GM12865 (cell line): Measurements from ENCODE around the gene RBM42.

Experiments used
- DNase-seq: peaks from one replicate; pipeline ENCODE4 v3.0.0; 2010; ENCODE audit warnings: low read depth
- H3K4me3 ChIP-seq: 2 replicates; pipeline ENCODE4 v1.5.1; 2011; ENCODE audit warnings: mild to moderate bottlenecking, low read depth, low read length, control low read depth
- TF ChIP-seq, protein P1 (sequence below): IDR thresholded peaks from 2 replicates; pipeline ENCODE4 v1.5.1; 2011; ENCODE audit warnings: low read length, control low read depth, low read depth, inconsistent platforms; ENCODE audit not compliant: insufficient read depth; ENCODE audit errors: missing control alignments

RBM42 gene

DNA sequence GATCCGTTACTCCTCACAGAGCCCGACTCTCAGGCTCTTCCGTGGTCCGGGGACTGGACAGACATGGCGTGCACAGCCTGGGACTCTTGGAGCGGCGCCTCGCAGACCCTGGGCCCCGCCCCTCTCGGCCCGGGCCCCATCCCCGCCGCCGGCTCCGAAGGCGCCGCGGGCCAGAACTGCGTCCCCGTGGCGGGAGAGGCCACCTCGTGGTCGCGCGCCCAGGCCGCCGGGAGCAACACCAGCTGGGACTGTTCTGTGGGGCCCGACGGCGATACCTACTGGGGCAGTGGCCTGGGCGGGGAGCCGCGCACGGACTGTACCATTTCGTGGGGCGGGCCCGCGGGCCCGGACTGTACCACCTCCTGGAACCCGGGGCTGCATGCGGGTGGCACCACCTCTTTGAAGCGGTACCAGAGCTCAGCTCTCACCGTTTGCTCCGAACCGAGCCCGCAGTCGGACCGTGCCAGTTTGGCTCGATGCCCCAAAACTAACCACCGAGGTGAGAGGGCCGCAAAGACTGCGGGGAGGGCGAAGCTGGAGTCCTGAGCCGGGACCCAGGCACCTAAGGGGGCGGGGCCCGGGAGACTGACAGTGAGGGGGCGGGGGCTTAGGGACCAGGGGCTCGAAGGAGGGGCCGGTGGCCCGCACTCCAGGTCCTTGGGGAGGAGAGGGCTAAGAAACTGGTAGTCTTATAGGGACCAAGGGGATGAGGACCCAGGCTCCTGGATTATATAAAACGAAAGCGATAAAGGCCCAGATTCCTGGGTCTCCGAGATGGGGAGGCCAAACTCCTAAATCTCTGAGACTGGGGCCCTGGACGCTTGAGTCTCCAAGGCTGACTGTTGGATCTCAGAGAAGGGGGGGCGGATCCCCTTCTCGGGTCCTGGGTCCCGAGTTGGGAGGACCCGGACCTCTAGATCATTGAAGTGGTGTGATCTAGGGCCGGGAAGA lies 14.7 kb downstream of the RBM42 start:
- H3K4me3 ChIP-seq, result peak overlapping the region; percentile 87
- TF ChIP-seq, protein P1, sequence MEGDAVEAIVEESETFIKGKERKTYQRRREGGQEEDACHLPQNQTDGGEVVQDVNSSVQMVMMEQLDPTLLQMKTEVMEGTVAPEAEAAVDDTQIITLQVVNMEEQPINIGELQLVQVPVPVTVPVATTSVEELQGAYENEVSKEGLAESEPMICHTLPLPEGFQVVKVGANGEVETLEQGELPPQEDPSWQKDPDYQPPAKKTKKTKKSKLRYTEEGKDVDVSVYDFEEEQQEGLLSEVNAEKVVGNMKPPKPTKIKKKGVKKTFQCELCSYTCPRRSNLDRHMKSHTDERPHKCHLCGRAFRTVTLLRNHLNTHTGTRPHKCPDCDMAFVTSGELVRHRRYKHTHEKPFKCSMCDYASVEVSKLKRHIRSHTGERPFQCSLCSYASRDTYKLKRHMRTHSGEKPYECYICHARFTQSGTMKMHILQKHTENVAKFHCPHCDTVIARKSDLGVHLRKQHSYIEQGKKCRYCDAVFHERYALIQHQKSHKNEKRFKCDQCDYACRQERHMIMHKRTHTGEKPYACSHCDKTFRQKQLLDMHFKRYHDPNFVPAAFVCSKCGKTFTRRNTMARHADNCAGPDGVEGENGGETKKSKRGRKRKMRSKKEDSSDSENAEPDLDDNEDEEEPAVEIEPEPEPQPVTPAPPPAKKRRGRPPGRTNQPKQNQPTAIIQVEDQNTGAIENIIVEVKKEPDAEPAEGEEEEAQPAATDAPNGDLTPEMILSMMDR, result no peak
- DNase-seq, result peak; percentile 94

DNA sequence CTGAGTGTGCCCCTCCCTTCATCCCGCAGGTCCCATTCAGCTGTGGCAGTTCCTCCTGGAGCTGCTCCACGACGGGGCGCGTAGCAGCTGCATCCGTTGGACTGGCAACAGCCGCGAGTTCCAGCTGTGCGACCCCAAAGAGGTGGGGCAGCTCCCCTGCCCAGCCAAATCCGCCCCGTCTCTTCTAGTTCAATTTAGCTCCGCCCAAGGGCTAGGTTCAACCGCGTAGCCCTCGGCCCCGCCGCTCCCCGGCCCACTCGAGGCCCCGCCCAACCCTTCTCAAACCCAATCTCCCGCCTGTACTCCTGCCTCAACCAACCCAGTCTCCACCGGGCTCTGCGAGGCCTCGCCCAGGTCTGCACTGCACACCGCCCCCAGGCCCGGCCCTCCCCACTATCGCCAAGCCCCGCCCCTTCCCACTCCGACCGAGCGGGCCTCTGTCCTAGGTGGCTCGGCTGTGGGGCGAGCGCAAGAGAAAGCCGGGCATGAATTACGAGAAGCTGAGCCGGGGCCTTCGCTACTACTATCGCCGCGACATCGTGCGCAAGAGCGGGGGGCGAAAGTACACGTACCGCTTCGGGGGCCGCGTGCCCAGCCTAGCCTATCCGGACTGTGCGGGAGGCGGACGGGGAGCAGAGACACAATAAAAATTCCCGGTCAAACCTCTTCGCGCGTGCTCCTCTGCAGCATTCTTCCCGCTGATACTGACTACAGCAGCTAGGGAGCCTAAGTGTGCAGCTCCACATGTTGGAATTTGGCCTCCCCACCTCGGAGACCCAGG lies 15.6 kb downstream of the RBM42 start:
- TF ChIP-seq, protein P1, result no peak
- peak overlapping the region; percentile 87 for H3K4me3 ChIP-seq
- DNase-seq, result peak; percentile 97

DNA sequence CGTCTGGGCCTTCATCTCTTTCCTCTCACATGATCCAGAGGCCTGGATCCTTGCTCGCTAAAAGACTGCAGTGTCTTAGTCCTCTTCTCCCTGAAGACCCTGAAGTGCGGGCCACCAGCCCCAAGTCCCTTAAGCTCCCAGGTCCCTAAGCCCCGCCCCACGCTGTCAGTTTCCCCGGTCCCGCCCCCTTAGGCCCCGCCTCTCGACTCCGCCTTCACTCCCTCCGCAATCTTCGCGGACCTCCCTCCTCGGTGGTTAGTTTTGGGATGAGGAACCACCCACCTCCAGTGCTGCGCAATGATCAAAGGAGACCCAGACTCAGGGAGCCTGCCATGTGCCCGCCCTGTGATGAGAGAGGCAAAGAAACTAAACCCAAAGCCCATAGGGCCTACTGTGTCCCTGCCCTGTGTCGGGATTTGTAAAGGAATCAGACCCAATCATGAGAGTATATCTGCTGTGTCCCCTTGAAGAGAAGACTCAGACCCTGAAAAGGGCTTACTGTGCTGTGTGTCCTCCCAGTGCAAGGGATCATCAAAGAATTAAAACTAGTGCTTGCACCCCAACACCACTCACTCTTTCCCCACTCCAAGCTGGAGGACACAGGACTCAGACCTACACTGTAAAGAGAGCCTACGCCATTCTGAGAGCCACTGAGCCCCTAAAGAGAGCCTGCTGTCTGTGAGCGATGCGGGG lies 16.3 kb downstream of the RBM42 start:
- peak; percentile 71 for DNase-seq
- H3K4me3 ChIP-seq, result peak overlapping the region; percentile 87
- TF ChIP-seq, protein P1, result no peak

DNA sequence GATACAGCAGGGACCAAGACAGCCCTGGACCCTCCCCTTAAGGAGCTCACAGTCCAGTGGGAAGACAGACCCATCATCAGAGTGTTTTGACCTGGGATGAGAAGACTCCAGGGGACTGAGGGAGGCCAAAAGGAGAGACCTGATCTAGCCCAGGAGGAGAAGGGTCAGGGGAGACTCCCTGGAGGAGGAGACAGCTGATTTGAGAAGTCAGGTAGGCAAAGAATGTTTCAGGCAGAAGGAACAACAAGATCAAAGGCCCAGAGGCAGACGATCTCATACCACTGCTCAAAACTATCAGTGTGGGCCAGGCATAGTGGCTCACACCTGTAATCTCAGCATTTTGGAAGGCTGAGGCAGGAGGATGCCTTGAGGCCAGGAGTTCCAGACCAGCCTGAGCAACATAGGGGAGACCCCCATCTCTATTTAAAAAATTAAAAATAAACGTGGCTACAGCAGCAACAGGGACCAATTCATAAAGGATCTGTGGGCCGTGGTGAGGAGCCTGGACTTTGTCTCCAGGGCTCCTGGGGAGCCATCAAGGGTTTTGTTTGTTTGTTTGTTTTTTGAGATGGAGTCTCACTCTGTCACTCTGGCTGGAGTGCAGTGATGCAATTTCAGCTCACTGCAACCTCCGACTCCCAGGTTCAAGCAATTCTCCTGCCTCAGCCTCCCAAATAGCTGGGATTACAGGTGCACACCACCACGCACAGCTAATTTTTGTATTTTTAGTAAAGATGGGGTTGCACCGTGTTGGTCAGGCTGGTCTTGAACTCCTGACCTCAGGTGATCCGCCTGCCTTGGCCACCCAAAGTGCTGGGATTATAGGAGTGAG lies 17.1 kb downstream of the RBM42 start:
- TF ChIP-seq, protein P1, result no peak
- DNase-seq, result no peak
- no peak overlapping the region for H3K4me3 ChIP-seq

DNA sequence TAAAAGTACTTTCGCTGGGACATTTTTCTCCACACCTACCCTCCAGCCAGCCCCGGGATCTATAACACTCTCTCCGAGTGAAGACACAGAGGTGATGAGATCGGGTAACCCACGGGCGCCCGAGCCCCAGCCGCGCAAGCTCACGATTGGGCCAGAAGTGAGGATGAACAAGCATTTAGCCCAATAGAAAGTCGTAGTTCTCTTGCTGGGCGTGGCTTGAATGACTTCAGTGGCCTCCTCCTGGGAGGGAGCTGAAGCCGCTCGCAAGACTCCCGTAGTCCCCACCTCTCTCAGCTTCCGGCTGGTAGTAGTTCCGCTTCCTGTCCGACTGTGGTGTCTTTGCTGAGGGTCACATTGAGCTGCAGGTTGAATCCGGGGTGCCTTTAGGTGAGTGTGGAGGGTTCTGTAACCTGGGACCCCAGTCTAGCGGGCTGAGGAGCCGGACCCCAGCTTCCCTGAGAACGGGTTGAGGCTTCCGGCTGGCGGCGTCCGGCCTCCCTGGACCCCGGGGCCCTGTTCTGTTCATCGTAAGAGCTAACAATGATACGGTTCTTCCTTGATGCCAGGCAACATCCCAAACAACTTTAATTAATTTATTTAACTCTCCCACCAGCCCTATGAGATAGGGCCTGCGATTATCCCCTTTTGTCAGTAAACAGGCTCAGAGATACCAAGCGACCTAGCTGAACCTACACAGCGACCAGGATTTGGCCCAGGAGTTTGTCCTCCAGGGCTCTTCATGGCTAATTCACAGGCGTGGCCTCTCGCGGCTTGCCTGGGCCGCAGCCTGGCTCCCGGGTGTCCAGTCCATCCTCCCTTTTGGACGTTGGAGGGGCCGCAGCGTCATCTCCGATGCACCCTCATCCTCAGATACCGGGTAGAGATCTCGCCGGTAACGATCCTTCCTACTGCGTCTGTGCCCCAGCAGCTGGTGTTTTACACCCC lies 19.5 kb downstream of the RBM42 start, which contains the start of gene COX6B1:
Gene COX6B1, plus strand, starts transcription at position 307 of the 945 bp plus-strand sequence. CDS start 2,921 bp downstream, outside the sequence.
- peak; percentile 98 for DNase-seq
- TF ChIP-seq, protein P1, result no peak

More for the DNA sequence above, 19.5 kb downstream of the RBM42 start, which contains the start of gene COX6B1:
- H3K4me3 ChIP-seq, result peak within 1 kb of the TSS; percentile 71
